Esophagus squamous epithelium (tissue), 5 donors: ENCODE data around the gene COL4A2. TPM values are rescaled to one million over a fixed set of nuclear protein-coding genes. Genes with fewer than 3 reads are reported as not detected.
A peak's percentile ranks its signal among the peaks of the same experiment; 100 is the strongest.

Experiments
- DNase-seq: peaks from one replicate; lab custom pipeline; 2025; lab: John Stamatoyannopoulos, UW
- H3K27ac ChIP-seq, 4 donors: fragments of 200-600 bp; sonication (generic); one replicate each; pipeline ENCODE4 v1.5.1; 2016 to 2019; ENCODE audit warnings: mild to moderate bottlenecking in 1 of 4
- H3K27me3 ChIP-seq, 4 donors: fragments of 200-600 bp; sonication (generic); 1 replicate in 3 of 4; 2 replicates in 1 of 4; pipeline versions ENCODE4 v1.5.1 to v1.6.0; 2017 to 2021; ENCODE audit warnings: antibody characterized with exemption in 1 of 4
- H3K36me3 ChIP-seq, 3 donors: fragments of 200-600 bp; sonication (generic); one replicate each; pipeline ENCODE4 v1.5.1; 2016 to 2019
- H3K4me1 ChIP-seq, 3 donors: fragments of 200-600 bp; sonication (generic); one replicate each; pipeline ENCODE4 v1.5.1; 2017 to 2019
- H3K4me3 ChIP-seq, 4 donors: fragments of 200-600 bp; sonication (generic); 1 replicate in 3 of 4; 2 replicates in 1 of 4; pipeline ENCODE4 v1.5.1; 2016 to 2019; ENCODE audit warnings: mild to moderate bottlenecking in 2 of 4, moderate library complexity in 1 of 4
- H3K9me3 ChIP-seq, 3 donors: fragments of 200-600 bp; sonication (generic); one replicate each; pipeline ENCODE4 v1.5.1; 2016 to 2019
- POLR2A ChIP-seq, 4 donors: fragments of 450-650 bp; IDR thresholded peaks; one replicate each; pipeline ENCODE4 v1.6.1; 2017; ENCODE audit warnings: antibody characterized with exemption in 4 of 4, mild to moderate bottlenecking in 4 of 4, moderate library complexity in 3 of 4
- WGBS, 2 donors: methylation state at CpG; one replicate each; pipeline ENCODE4 v1.1.5; 2018; 5-methylcytosine and 5-hydroxymethylcytosine counted together
- intact Hi-C: fragments of 100-400 bp; cut with DNase I; formaldehyde crosslinking; loops from one replicate; pipeline ENCODE4 v1.15.0; 2022
- total RNA-seq, 4 donors: library from RNA; depleted of rRNA; stranded (reverse); fragments of >200 nt; gene quantifications; one replicate each; pipeline ENCODE4 v1.1.0, GENCODE V29; 2016
- TF ChIP-seq, protein P1 (sequence below), 6 experiments: fragments of 450-650 bp in 4 of 6; fragments of 200-600 bp in 2 of 6; sonication (generic) in 2 of 6; IDR thresholded peaks; one replicate each; pipeline ENCODE4 v1.5.1; 2016 to 2019; ENCODE audit warnings: antibody characterized with exemption in 6 of 6, mild to moderate bottlenecking in 4 of 6, moderate library complexity in 4 of 6
- donor health status: DM: yes; HTN: yes; CAD: no.

The COL4A2 gene
- total RNA-seq, 4 donors from 2014 or later: 11.9 to 102 (median 43.5) TPM

DNA sequence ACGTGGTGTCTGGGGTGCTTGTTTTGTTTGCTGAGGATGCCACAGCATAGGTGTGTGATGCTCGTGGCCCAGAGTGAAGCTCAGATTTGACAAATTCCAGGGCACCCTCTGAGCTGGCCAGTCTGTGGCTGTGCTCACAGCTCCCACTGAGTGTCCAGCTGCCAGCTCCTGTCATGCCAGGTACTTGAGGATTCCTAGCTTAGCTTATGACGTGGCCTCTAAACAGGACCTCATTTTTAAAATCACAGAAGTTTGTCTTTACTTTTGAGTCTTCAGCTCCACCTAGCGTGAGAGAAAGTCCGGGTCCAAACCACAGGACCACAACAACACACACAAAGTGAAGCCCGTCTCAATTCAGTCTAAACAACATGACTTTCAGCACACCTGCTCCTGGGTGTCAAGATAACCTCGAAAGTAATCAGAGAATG is 137.2 kb downstream of the COL4A2 start:
- Histone ChIP-seq H3K36me3 (peaks cover 0 to 39% (median 4%) of the 10 kb centered on the region in 3 donors), H3K27me3 (no peaks in the 10 kb centered on the region), H3K4me1 (peaks cover 0 to 9% (median 2%) of the 10 kb centered on the region in 3 donors), H3K9me3 (no peaks in the 10 kb centered on the region), H3K27ac (peak overlapping the region in 2 of 4 donors; percentile 55 to 56), H3K4me3 (no peak overlapping the region)
- no peak for DNase-seq
- 51 to 64% methylated on average over 5 to 7 of the region's 7 CpGs for WGBS, 2 donors
- intact Hi-C loops: no loop called here
- TF ChIP-seq, protein P1, sequence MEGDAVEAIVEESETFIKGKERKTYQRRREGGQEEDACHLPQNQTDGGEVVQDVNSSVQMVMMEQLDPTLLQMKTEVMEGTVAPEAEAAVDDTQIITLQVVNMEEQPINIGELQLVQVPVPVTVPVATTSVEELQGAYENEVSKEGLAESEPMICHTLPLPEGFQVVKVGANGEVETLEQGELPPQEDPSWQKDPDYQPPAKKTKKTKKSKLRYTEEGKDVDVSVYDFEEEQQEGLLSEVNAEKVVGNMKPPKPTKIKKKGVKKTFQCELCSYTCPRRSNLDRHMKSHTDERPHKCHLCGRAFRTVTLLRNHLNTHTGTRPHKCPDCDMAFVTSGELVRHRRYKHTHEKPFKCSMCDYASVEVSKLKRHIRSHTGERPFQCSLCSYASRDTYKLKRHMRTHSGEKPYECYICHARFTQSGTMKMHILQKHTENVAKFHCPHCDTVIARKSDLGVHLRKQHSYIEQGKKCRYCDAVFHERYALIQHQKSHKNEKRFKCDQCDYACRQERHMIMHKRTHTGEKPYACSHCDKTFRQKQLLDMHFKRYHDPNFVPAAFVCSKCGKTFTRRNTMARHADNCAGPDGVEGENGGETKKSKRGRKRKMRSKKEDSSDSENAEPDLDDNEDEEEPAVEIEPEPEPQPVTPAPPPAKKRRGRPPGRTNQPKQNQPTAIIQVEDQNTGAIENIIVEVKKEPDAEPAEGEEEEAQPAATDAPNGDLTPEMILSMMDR (IDR thresholded peaks at IDR 0.05): peak in 1 of 6 experiments; percentile 3
- no peak for TF ChIP-seq POLR2A (IDR thresholded peaks at IDR 0.05)

DNA sequence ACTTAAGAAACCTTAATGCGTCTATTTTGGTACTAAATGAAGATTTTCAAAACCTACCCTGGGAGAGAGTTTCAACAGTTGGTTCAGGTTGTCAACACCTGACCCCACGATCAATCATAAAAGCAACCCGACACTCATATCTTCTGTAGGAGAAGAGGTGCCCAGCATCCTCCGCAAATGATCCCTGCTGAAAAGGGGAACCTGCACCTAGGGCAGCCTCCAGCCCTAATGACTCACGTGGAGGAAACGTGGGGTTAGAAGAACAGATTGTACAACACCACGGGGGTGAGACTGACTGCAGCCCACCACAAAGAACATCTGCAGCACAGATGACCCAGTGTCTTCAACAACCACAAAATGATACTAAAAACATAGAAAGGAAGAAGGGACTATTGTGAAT is 138.1 kb downstream of the COL4A2 start:
- TF ChIP-seq, protein P1 (IDR thresholded peaks at IDR 0.05): no peak
- TF ChIP-seq POLR2A (IDR thresholded peaks at IDR 0.05): no peak
- WGBS, 2 donors: 57 to 69% methylated on average over 7 of the region's 7 CpGs
- no peak overlapping the region for H3K4me3 ChIP-seq
- H3K27me3 ChIP-seq: no peaks in the 10 kb centered on the region
- H3K36me3 ChIP-seq: peaks cover 0 to 37% (median 4%) of the 10 kb centered on the region in 3 donors
- H3K4me1 ChIP-seq: peaks cover 0 to 9% (median 2%) of the 10 kb centered on the region in 3 donors
- DNase-seq: no peak
- H3K27ac ChIP-seq: no peak overlapping the region
- H3K9me3 ChIP-seq: no peaks in the 10 kb centered on the region
- intact Hi-C loops: no loop called here

DNA sequence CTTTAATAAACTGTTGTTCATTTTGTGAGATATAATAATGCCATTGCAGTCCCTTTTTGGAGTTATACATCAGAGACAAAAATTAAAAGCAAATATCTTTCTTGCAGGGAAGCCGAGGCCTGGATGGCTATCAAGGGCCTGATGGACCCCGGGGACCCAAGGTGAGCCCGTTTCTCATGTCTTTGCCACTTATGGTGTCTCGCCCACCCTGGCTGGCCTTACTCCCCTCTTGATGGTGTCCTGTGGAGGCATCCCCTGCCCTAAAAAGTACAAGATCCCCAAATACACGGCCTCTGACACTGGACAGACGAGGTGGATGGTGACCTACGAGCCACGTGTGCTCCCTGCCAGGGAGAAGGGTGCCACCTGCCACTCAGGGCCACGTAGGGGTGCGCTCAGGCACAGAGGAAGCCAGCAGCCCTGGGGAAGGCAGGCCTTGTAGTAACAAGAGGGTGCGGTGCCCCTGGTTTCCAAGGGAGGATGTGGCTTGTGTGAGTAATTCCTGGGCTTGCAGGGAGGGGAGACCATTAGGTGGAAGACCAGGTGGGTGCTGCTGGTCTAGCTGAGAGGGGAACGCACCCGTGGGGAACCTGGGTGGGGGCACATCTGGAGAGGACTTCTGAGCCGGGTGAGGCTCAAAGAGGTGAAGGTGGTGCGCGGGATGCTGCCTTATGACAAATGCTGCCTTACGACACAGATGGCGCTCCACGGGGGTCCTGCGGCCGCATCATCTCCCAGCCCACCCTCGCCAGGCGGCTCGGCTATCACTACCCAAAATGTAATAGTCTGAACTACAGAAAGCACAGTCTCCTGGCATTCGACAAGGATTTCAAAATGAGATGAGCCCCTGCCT is 138.9 kb downstream of the COL4A2 start:
- H3K27me3 ChIP-seq: no peaks in the 10 kb centered on the region
- H3K9me3 ChIP-seq: no peaks in the 10 kb centered on the region
- intact Hi-C loops: no loop called here
- H3K4me3 ChIP-seq: no peak overlapping the region
- peaks cover 0 to 9% (median 2%) of the 10 kb centered on the region in 3 donors for H3K4me1 ChIP-seq
- TF ChIP-seq POLR2A (IDR thresholded peaks at IDR 0.05): no peak
- TF ChIP-seq, protein P1 (IDR thresholded peaks at IDR 0.05): no peak
- 73 to 76% methylated on average over 23 to 25 of the region's 25 CpGs for WGBS, 2 donors
- peak overlapping the region in 2 of 4 donors; percentile 29 to 34 for H3K27ac ChIP-seq
- peaks cover 0 to 37% (median 4%) of the 10 kb centered on the region in 3 donors for H3K36me3 ChIP-seq
- no peak for DNase-seq

DNA sequence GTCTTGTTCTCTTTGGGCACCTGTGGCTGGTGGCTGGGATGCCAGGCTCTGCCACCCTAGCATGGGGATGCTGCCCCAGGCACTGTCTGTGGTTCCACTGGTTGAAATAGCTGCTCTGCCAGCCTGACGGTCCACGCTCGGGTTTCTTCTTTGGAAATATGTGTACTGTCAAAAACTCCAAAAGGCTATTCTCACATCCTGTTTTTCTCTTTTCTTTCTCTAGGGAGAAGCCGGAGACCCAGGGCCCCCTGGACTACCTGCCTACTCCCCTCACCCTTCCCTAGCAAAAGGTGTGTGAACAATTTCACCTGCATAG is 139.4 kb downstream of the COL4A2 start:
- WGBS, 2 donors: 38 to 52% methylated on average over 3 to 4 of the region's 4 CpGs
- intact Hi-C loops: no loop called here
- H3K9me3 ChIP-seq: no peaks in the 10 kb centered on the region
- H3K27ac ChIP-seq: peak overlapping the region in 2 of 4 donors; percentile 29 to 34
- no peak for TF ChIP-seq POLR2A (IDR thresholded peaks at IDR 0.05)
- TF ChIP-seq, protein P1 (IDR thresholded peaks at IDR 0.05): no peak
- H3K4me1 ChIP-seq: peaks cover 0 to 9% (median 2%) of the 10 kb centered on the region in 3 donors
- H3K4me3 ChIP-seq: no peak overlapping the region
- H3K36me3 ChIP-seq: peaks cover 0 to 36% (median 4%) of the 10 kb centered on the region in 3 donors
- H3K27me3 ChIP-seq: no peaks in the 10 kb centered on the region
- no peak for DNase-seq

DNA sequence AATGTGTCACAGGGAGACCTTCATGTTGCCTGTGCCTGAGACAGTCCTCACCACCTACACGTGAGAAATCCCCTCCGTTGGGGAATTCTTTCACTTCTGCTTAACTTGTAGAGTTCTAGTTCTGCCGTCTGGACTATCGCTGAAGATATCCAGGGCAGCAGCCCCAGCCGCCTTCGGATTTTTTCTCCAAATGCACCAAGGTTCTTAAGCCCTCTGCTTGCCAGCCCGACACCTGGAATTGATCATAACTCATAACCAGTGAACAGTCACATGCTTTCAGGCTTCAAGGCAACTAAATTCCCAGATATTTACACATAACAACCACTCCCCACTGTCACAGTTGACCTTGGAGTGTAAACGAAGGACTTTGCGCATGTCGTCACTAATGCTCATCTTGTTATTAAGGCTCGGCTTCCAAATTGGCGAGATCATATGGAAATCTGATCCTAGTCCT is 140.0 kb downstream of the COL4A2 start:
- intact Hi-C loops: no loop called here
- whole genome bisulfite sequencing, 2 donors: 67 to 73% methylated on average over 11 to 12 of the region's 12 CpGs
- H3K4me1 ChIP-seq: peaks cover 0 to 9% (median 2%) of the 10 kb centered on the region in 3 donors
- DNase-seq: no peak
- H3K9me3 ChIP-seq: no peaks in the 10 kb centered on the region
- no peak for TF ChIP-seq POLR2A (IDR thresholded peaks at IDR 0.05)
- TF ChIP-seq, protein P1 (IDR thresholded peaks at IDR 0.05): no peak
- H3K27ac ChIP-seq: peak overlapping the region in 1 of 4 donors; percentile 25
- H3K27me3 ChIP-seq: no peaks in the 10 kb centered on the region
- H3K4me3 ChIP-seq: no peak overlapping the region
- peaks cover 0 to 35% (median 4%) of the 10 kb centered on the region in 3 donors for H3K36me3 ChIP-seq
